H1 (cell line): Measurements from ENCODE around the gene HSFX4. TPM values are rescaled to one million over a fixed set of nuclear protein-coding genes. Genes with fewer than 3 reads are reported as not detected.

ENCODE experiments used
- SIN3A ChIP-seq, 2 experiments: IDR thresholded peaks in 1 of 2; conservative IDR thresholded peaks in 1 of 2; 2 replicates each; pipeline ENCODE4 v1.6.1; 2011 to 2012; ENCODE audit warnings: low read length in 2 of 2, improper control_type of control experiment in 1 of 2, low read depth in 1 of 2, mild to moderate bottlenecking in 1 of 2
- polyA plus RNA-seq, 7 experiments: library from polyadenylated mRNA; depleted of rRNA in 3 of 7; stranded (reverse) in 5 of 7; unstranded in 2 of 7; fragments of >200 nt in 5 of 7; fragments of 200-250 nt in 2 of 7; gene quantifications; 1 replicate in 5 of 7; 2 replicates in 1 of 7; 4 replicates in 1 of 7; pipeline versions ENCODE4 v1.2.1 to v1.2.3, GENCODE V29; 2011 to 2013; ENCODE audit warnings: missing spikeins in 2 of 7, mixed read lengths in 2 of 7
- total RNA-seq: library from RNA; stranded (reverse); fragmentation: NEBNext Ultra II Directional; extraction: Animal tissue kit (Norgen Biotek cat#: 25700); gene quantifications from 2 replicates; pipeline ENCODE4 v1.2.1, GENCODE V29; 2021

Gene HSFX4
- total and polyA plus RNA-seq, 2 of the 8 experiments (the other 6 are each of a cell fraction or from before 2014, with no cell fraction given) = not detected

DNA sequence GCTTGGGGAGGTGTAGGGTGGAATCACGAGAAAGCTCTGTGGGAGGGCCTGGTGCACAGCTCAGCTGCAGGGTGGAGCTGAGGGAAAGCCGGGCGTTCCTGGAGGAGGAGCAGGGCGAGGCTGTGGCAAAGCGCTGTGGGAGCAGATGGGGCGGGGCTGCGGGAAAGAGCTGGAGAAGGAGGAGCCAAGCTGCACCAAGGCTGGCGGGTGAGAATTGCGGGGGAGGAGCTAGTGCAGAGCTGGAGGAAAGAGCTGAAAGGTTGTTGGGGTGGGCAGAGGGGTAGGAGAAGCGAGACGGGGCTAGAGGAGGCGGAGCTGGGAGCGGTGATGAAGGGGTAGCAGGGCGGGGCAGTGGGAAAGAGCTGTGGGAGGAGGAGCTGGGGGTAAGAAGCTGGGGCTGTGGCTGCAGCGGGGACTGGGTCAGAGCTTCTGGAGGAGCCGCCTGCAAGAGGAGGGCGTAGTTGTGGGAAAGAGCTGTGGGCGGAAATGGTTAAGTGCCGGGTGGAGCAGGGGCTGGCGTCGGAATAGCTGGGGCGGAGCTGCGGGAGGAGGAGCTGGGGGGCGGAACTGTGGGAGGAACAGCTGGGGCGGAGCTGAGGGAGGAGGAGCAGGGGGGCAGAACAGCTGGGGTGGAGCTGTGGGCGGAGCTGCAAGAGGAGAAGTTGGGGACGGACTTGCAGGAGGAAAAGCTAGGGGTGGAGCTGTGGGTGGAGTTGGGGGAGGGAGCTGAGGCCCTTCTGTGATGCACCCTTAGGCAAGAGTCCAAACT, 10.7 kb downstream of the HSFX4 start (continued):
- TF ChIP-seq SIN3A (conservative IDR thresholded peaks at IDR 0.05 in 1 of 2, IDR thresholded peaks at IDR 0.05 in 1 of 2; ENCODE audit: low read depth in 1 of 2, low read length in 2 of 2) = 0 out of 4 replicates have a peak, but pooled peaks of 1 of the 2 experiments have one; percentile 31
